Heart right ventricle (tissue), 16 donors: ENCODE data around the gene CHSY1. TPM values are rescaled to one million over a fixed set of nuclear protein-coding genes. Genes with fewer than 3 reads are reported as not detected.

Experiments
- ATAC-seq, 8 donors: fragments of 200-7000 bp; cut with Tn5 transposase; one replicate each; pipeline ENCODE4 v1.9.1; 2020; ENCODE audit warnings: mild to moderate bottlenecking in 8 of 8, moderate library complexity in 8 of 8, moderate number of reproducible peaks in 1 of 8
- DNase-seq, 2 donors: peaks; one replicate each; pipeline ENCODE4 v3.0.0-alpha.2; 2020
- H3K27ac ChIP-seq, 10 donors: fragments of 200-600 bp; sonication (generic) in 2 of 10; one replicate each; pipeline versions ENCODE4 v1.5.0 to v1.8.0; 2020 to 2022; ENCODE audit warnings: mild to moderate bottlenecking in 3 of 10
- H3K27me3 ChIP-seq, 7 donors: fragments of 200-600 bp; one replicate each; pipeline ENCODE4 v1.8.0; 2021 to 2022; ENCODE audit warnings: mild to moderate bottlenecking in 2 of 7
- H3K36me3 ChIP-seq, 9 donors: fragments of 200-600 bp; sonication (generic) in 1 of 9; one replicate each; pipeline versions ENCODE4 v1.5.0 to v1.8.0; 2020 to 2022; ENCODE audit warnings: mild to moderate bottlenecking in 2 of 9
- H3K4me1 ChIP-seq, 9 donors: fragments of 200-600 bp; sonication (generic) in 1 of 9; one replicate each; pipeline versions ENCODE4 v1.5.0 to v1.8.0; 2020 to 2022; ENCODE audit warnings: mild to moderate bottlenecking in 4 of 9
- H3K4me3 ChIP-seq, 10 donors: fragments of 200-600 bp; sonication (generic) in 2 of 10; one replicate each; pipeline versions ENCODE4 v1.5.0 to v1.8.0; 2020 to 2022; ENCODE audit warnings: mild to moderate bottlenecking in 7 of 10, moderate library complexity in 2 of 10
- H3K9me3 ChIP-seq, 11 donors: fragments of 200-600 bp in 10 of 11; sonication (generic) in 2 of 11; one replicate each; pipeline versions ENCODE4 v1.5.0 to v1.8.0; 2013 to 2022; ENCODE audit warnings: mild to moderate bottlenecking in 2 of 11, control low read depth in 1 of 11, moderate library complexity in 1 of 11
- WGBS, 2 donors: extraction: QIAGEN DNeasy Blood & Tissue Kit; methylation state at CpG; one replicate each; pipeline ENCODE4 v1.1.7; 2013; ENCODE audit warnings: inconsistent platforms in 1 of 2; 5-methylcytosine and 5-hydroxymethylcytosine counted together
- intact Hi-C, 10 donors: fragments of 100-400 bp; cut with DNase I; formaldehyde crosslinking; loops; one replicate each; pipeline versions ENCODE4 v1.11.1 to v1.14.2; 2022
- polyA plus RNA-seq, 2 donors: library from polyadenylated mRNA; stranded (reverse); fragments of 200-250 nt; gene quantifications; one replicate each; pipeline ENCODE4 v1.2.3, GENCODE V29; 2013
- total RNA-seq, 10 donors: library from RNA; stranded (reverse); fragmentation: NEBNext Ultra II Directional in 3 of 10; extraction: Animal tissue kit (Norgen Biotek cat#: 25700) in 3 of 10; gene quantifications; one replicate each; pipeline versions ENCODE4 v1.2.1 to v1.2.4, GENCODE V29; 2021 to 2023
- TF ChIP-seq, protein P1 (sequence below), 9 donors: fragments of 200-600 bp; sonication (generic) in 2 of 9; IDR thresholded peaks; one replicate each; pipeline versions ENCODE4 v1.5.0 to v1.8.0; 2021 to 2022; ENCODE audit warnings: antibody characterized with exemption in 9 of 9, mild to moderate bottlenecking in 5 of 9, moderate library complexity in 1 of 9
- donor health status: Arrhythmogenic right ventricular cardiomyopathy.
- donor health status: ischemic (EF 13 %, LVEDD 7.1; RV severe dilation, severe dysfunction).
- donor health status: healthy with polysubstance abuse.
- donor health status: DM: no; HTN: yes; CAD: no.
- donor health status: DM: no; HTN: no; CAD: no.
- donor health status: ischemic (EF 25% LVEDD 6.9; RV normal size, moderate dysfunction).
- donor health status: ischemic (EF 25% LVEDD 5.7; RV mildly dilated, moderate dysfunction).
- donor health status: healthy.
- donor health status: DM: yes; HTN: yes; CAD: no.
- donor health status: Ischemic cardiomyopathy.
- donor health status: ischemic (EF 35%, LVEDD 5.7; RV mildly dilated, moderate dysfunction).
- donor health status: nonischemic (EF 11% LVEDD 7.7; RV severe dilation, severe dysfunction).
- donor health status: DM: yes; HTN: yes; CAD: no.
- donor health status: PGD.
- donor health status: ischemic (EF 29% LVEDD 5.4; RV normal size, mild dysfunction).
- donor health status: nonischemic (EF 23%, LVEDD 6.1; RV moderate dilation, normal function).

Gene CHSY1
- total and polyA plus RNA-seq, 12 donors = 6.9 to 35.1 (median 14.6) TPM

DNA sequence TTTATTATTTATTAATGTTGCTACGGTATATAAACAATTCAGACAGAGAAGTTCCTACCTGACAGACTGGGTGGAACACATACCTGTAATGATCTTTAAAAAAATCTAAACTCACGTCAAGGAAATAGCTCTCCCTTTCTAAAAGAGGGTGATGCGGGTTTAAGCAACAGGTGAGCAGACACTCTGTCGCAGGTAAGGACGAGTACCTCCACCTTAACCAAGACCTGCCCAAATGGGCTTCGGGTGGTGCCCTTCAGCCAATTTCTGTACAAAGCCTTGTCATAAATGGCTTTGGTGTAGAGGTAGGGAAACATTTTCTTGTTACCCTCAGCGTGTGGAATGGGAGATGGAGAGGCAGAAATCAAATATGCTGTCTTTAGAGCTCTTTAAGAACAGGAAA is 67.0 kb downstream of the CHSY1 start:
- intact Hi-C loops = loop anchor here in 5 of 10 donors (5.0 to 10.0 kb wide), 5 partner anchors 47 to 67 kb away; partner anchors contain the start of gene CHSY1 (in 2 of the 5)

DNA sequence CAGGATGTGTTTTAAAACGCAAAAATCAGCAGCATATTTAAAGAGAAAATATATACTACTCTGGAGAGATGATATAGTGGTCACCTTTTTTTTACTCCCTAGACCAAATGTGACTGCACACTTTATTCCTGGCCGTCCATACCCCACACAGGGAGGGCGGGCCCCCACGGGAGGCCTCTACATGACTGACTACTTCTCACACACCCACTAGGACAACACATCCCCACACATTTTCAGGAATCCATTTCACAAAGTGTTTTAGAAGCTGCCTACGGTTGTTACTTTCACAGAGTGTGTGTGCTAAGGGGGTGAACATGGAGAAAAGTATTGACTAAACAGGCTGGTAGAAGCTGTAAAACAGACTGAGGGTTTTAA is 67.9 kb downstream of the CHSY1 start:
- no peak for DNase-seq
- Histone ChIP-seq H3K27ac (peak overlapping the region in 8 of 10 donors; percentile 5 to 73 (median 50)), H3K9me3 (no peaks in the 10 kb centered on the region), H3K4me3 (no peak overlapping the region), H3K36me3 (peaks cover 0 to 46% (median 0%) of the 10 kb centered on the region in 9 donors), H3K4me1 (peaks cover 18 to 97% (median 69%) of the 10 kb centered on the region in 9 donors), H3K27me3 (no peaks in the 10 kb centered on the region)
- intact Hi-C loops = loop anchor here in 4 of 10 donors (5.0 to 10.0 kb wide), 3 partner anchors 48 to 61 kb away; no protein-coding TSS in a partner anchor
- TF ChIP-seq, protein P1, sequence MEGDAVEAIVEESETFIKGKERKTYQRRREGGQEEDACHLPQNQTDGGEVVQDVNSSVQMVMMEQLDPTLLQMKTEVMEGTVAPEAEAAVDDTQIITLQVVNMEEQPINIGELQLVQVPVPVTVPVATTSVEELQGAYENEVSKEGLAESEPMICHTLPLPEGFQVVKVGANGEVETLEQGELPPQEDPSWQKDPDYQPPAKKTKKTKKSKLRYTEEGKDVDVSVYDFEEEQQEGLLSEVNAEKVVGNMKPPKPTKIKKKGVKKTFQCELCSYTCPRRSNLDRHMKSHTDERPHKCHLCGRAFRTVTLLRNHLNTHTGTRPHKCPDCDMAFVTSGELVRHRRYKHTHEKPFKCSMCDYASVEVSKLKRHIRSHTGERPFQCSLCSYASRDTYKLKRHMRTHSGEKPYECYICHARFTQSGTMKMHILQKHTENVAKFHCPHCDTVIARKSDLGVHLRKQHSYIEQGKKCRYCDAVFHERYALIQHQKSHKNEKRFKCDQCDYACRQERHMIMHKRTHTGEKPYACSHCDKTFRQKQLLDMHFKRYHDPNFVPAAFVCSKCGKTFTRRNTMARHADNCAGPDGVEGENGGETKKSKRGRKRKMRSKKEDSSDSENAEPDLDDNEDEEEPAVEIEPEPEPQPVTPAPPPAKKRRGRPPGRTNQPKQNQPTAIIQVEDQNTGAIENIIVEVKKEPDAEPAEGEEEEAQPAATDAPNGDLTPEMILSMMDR (IDR thresholded peaks at IDR 0.05) = no peak
- ATAC-seq = no peak
- 54 to 57% methylated on average over 5 of the region's 5 CpGs for WGBS, 2 donors

More for the DNA sequence above, 67.0 kb downstream of the CHSY1 start:
- no peak for DNase-seq
- WGBS, 2 donors = 93 to 95% methylated on average over 7 of the region's 7 CpGs
- Histone ChIP-seq H3K27me3 (no peaks in the 10 kb centered on the region), H3K36me3 (peaks cover 0 to 45% (median 0%) of the 10 kb centered on the region in 9 donors), H3K9me3 (no peaks in the 10 kb centered on the region), H3K4me1 (peaks cover 18 to 99% (median 70%) of the 10 kb centered on the region in 9 donors), H3K27ac (peak overlapping the region in 4 of 10 donors; percentile 6 to 91 (median 66)), H3K4me3 (no peak overlapping the region)
- no peak for ATAC-seq
- TF ChIP-seq, protein P1 (IDR thresholded peaks at IDR 0.05) = no peak

DNA sequence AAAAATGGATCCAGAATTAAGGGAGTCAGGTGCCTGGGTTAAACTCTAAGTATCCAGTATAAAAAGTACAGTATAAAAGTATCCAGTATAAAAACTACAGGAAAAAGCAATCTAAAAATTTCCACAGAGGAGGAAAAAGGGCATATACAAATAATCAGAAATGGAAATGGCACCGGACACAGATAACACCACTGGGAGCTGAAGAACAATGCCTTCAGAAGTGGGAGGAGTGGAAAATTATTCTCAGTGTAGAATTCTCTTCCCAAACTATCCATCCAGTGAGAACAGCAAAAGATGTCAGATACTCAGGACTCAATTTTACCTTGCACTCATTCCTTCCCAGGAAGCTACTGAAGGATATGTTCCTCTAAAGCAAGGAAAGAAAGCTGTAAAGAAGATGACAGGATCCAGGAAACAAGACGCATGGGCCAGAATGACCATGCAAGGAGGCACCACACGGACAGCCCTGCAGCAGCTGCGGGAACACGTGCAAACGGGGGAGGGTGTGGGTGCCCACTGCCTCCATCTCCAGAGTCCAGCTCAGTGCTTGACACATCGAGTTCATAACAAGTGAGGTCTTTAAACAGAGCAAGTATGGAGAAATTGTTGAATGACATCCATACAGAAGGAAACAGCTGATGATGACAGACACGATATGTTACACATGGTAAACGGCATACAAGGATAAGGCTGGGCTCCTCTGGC is 68.5 kb downstream of the CHSY1 start:
- H3K9me3 ChIP-seq = no peaks in the 10 kb centered on the region
- H3K4me3 ChIP-seq = no peak overlapping the region
- TF ChIP-seq, protein P1 (IDR thresholded peaks at IDR 0.05) = no peak
- H3K36me3 ChIP-seq = peaks cover 0 to 51% (median 3%) of the 10 kb centered on the region in 9 donors
- H3K27me3 ChIP-seq = no peaks in the 10 kb centered on the region
- intact Hi-C loops = loop anchor here in 4 of 10 donors (5.0 to 10.0 kb wide), 3 partner anchors 49 to 61 kb away; no protein-coding TSS in a partner anchor
- DNase-seq = no peak
- ATAC-seq = peak in 4 of 8 donors; percentile 17 to 44 (median 28)
- peaks cover 18 to 92% (median 67%) of the 10 kb centered on the region in 9 donors for H3K4me1 ChIP-seq
- peak overlapping the region in 8 of 10 donors; percentile 21 to 73 (median 50) for H3K27ac ChIP-seq
- 33 to 41% methylated on average over 9 of the region's 9 CpGs for WGBS, 2 donors

DNA sequence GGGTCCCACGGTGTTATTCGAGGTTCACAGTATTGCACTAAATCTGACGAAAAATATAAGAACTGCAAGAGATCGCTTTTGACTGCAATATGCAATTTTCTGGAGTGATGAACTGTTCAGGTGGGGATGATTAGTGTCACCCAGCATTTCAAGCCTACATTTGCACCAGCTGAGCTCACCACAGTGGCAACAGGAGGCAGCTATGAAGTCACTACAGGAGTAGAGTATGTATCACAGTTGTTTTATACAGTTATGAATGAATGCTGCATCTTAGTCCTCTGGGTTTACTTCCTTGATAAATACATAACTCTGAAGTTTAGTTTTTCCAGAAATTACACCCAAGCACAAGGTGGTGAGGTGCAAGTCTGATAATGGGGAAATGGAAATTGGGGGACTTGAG is 69.6 kb downstream of the CHSY1 start:
- peaks cover 0 to 63% (median 8%) of the 10 kb centered on the region in 9 donors for H3K36me3 ChIP-seq
- WGBS, 2 donors = 75 to 85% methylated on average over 4 of the region's 4 CpGs
- no peaks in the 10 kb centered on the region for H3K9me3 ChIP-seq
- no peak overlapping the region for H3K4me3 ChIP-seq
- H3K4me1 ChIP-seq = peaks cover 18 to 86% (median 56%) of the 10 kb centered on the region in 9 donors
- peak overlapping the region in 6 of 10 donors; percentile 8 to 73 (median 38) for H3K27ac ChIP-seq
- DNase-seq (no peak), ATAC-seq (no peak)
- no peaks in the 10 kb centered on the region for H3K27me3 ChIP-seq
- intact Hi-C loops = loop anchor here in 4 of 10 donors (5.0 to 10.0 kb wide), 3 partner anchors 50 to 63 kb away; no protein-coding TSS in a partner anchor
- TF ChIP-seq, protein P1 (IDR thresholded peaks at IDR 0.05) = no peak
